Heart left ventricle (tissue), 16 donors: ENCODE measurements around the gene FAM217A. TPM values are rescaled to one million over a fixed set of nuclear protein-coding genes. Genes with fewer than 3 reads are reported as not detected.

Experiments
- ATAC-seq, 4 donors: fragments of 200-7000 bp; cut with Tn5 transposase; one replicate each; pipeline ENCODE4 v1.9.1; 2020 to 2022; ENCODE audit warnings: moderate library complexity in 4 of 4, mild to moderate bottlenecking in 3 of 4, moderate number of reproducible peaks in 1 of 4
- DNase-seq, 5 donors: peaks; one replicate each; pipeline ENCODE4 v3.0.0-alpha.2; 2020
- H3K27ac ChIP-seq, 12 donors: fragments of 200-600 bp; sonication (generic) in 4 of 12; one replicate each; pipeline versions ENCODE4 v1.5.0 to v1.8.0; 2016 to 2022; ENCODE audit warnings: mild to moderate bottlenecking in 2 of 12
- H3K27me3 ChIP-seq, 9 donors: fragments of 200-600 bp; sonication (generic) in 2 of 9; one replicate each; pipeline versions ENCODE4 v1.5.1 to v1.8.0; 2016 to 2022; ENCODE audit warnings: mild to moderate bottlenecking in 3 of 9
- H3K36me3 ChIP-seq, 9 donors: fragments of 200-600 bp; sonication (generic) in 2 of 9; one replicate each; pipeline versions ENCODE4 v1.5.0 to v1.8.0; 2018 to 2022; ENCODE audit warnings: mild to moderate bottlenecking in 2 of 9
- H3K4me1 ChIP-seq, 12 donors: fragments of 200-600 bp; sonication (generic) in 4 of 12; one replicate each; pipeline versions ENCODE4 v1.5.0 to v1.8.0; 2016 to 2022; ENCODE audit warnings: mild to moderate bottlenecking in 3 of 12
- H3K4me3 ChIP-seq, 12 donors: fragments of 200-600 bp; sonication (generic) in 4 of 12; one replicate each; pipeline versions ENCODE4 v1.5.0 to v1.8.0; 2017 to 2022; ENCODE audit warnings: mild to moderate bottlenecking in 9 of 12, moderate library complexity in 4 of 12
- H3K9me3 ChIP-seq, 12 donors: fragments of 200-600 bp; sonication (generic) in 4 of 12; one replicate each; pipeline versions ENCODE4 v1.5.0 to v1.8.0; 2016 to 2022; ENCODE audit warnings: mild to moderate bottlenecking in 1 of 12
- CTCF ChIP-seq, 12 donors: fragments of 200-600 bp; sonication (generic) in 4 of 12; IDR thresholded peaks; one replicate each; pipeline versions ENCODE4 v1.5.0 to v1.8.0; 2018 to 2022; ENCODE audit warnings: antibody characterized with exemption in 12 of 12, mild to moderate bottlenecking in 5 of 12
- POLR2A ChIP-seq, 2 donors: fragments of 450-650 bp; IDR thresholded peaks; one replicate each; pipeline ENCODE4 v1.6.1; 2017; ENCODE audit warnings: antibody characterized with exemption in 2 of 2, mild to moderate bottlenecking in 2 of 2, moderate library complexity in 2 of 2
- WGBS, 4 donors: extraction: QIAGEN DNeasy Blood & Tissue Kit in 2 of 4; methylation state at CpG; one replicate each; pipeline versions ENCODE4 v1.1.5 to v1.1.7; 2013 to 2018; 5-methylcytosine and 5-hydroxymethylcytosine counted together
- intact Hi-C, 10 donors: fragments of 100-400 bp; cut with DNase I; formaldehyde crosslinking; loops; one replicate each; pipeline versions ENCODE4 v1.11.1 to v1.14.2; 2022
- polyA plus RNA-seq, 2 donors: library from polyadenylated mRNA; stranded (reverse); fragments of 200-250 nt; gene quantifications; one replicate each; pipeline ENCODE4 v1.2.3, GENCODE V29; 2013
- total RNA-seq, 9 donors: library from RNA; depleted of rRNA in 2 of 9; stranded (reverse); fragments of >200 nt in 2 of 9; fragmentation: NEBNext Ultra II Directional in 3 of 9; extraction: Animal tissue kit (Norgen Biotek cat#: 25700) in 3 of 9; gene quantifications; one replicate each; pipeline versions ENCODE4 v1.1.0 to v1.2.4, GENCODE V29; 2016 to 2023
- donor health status: ischemic (EF 13 %, LVEDD 7.1; RV severe dilation, severe dysfunction).
- donor health status: healthy with polysubstance abuse.
- donor health status: DM: no; HTN: yes; CAD: no.
- donor health status: DM: no; HTN: no; CAD: no.
- donor health status: ischemic (EF 25% LVEDD 6.9; RV normal size, moderate dysfunction).
- donor health status: ischemic (EF 25% LVEDD 5.7; RV mildly dilated, moderate dysfunction).
- donor health status: healthy.
- donor health status: DM: yes; HTN: yes; CAD: no.
- donor health status: ischemic (EF 35%, LVEDD 5.7; RV mildly dilated, moderate dysfunction).
- donor health status: nonischemic (EF 11% LVEDD 7.7; RV severe dilation, severe dysfunction).
- donor health status: DM: yes; HTN: yes; CAD: no.
- donor health status: PGD.
- donor health status: ischemic (EF 29% LVEDD 5.4; RV normal size, mild dysfunction).
- donor health status: nonischemic (EF 23%, LVEDD 6.1; RV moderate dilation, normal function).

FAM217A gene
- total and polyA plus RNA-seq, 11 donors = not detected

GRCh38 chr6:4059115-4059777 lies 19.7 kb downstream of the FAM217A start:
- Histone ChIP-seq H3K36me3 (peaks cover 0 to 100% (median 93%) of the 10 kb centered on the region in 9 donors), H3K4me3 (no peak overlapping the region), H3K4me1 (peaks cover 0 to 13% (median 6%) of the 10 kb centered on the region in 12 donors), H3K27me3 (no peaks in the 10 kb centered on the region), H3K9me3 (no peaks in the 10 kb centered on the region), H3K27ac (no peak overlapping the region)
- no peak for DNase-seq
- ATAC-seq = no peak
- TF ChIP-seq POLR2A (IDR thresholded peaks at IDR 0.05) = no peak
- no peak for TF ChIP-seq CTCF (IDR thresholded peaks at IDR 0.05)
- intact Hi-C loops = loop anchor here in 9 of 10 donors (5.0 to 10.0 kb wide), 6 partner anchors 66 to 156 kb away; partner anchors contain the start of gene ECI2 (in 1 of the 9)
- WGBS, 4 donors = 88 to 97% (median 89%) methylated on average over 4 of the region's 4 CpGs

GRCh38 chr6:4057036-4057435 lies 21.9 kb downstream of the FAM217A start:
- peaks cover 0 to 13% (median 6%) of the 10 kb centered on the region in 12 donors for H3K4me1 ChIP-seq
- no peak for DNase-seq
- no peaks in the 10 kb centered on the region for H3K27me3 ChIP-seq
- no peak overlapping the region for H3K4me3 ChIP-seq
- no peak overlapping the region for H3K27ac ChIP-seq
- WGBS, 4 donors = 92 to 99% (median 97%) methylated on average over 2 of the region's 2 CpGs
- ATAC-seq = no peak
- intact Hi-C loops = loop anchor here in 9 of 10 donors (2.0 to 10.0 kb wide), 7 partner anchors 68 to 158 kb away; partner anchors contain the start of gene ECI2 (in 1 of the 9)
- no peaks in the 10 kb centered on the region for H3K9me3 ChIP-seq
- TF ChIP-seq POLR2A (IDR thresholded peaks at IDR 0.05) (no peak), CTCF (IDR thresholded peaks at IDR 0.05) (no peak)
- peaks cover 0 to 100% (median 93%) of the 10 kb centered on the region in 9 donors for H3K36me3 ChIP-seq

- H3K27me3 ChIP-seq = no peaks in the 10 kb centered on the region
- TF ChIP-seq CTCF (IDR thresholded peaks at IDR 0.05) (peak in 11 of 12 donors; percentile 23 to 70 (median 52)), POLR2A (IDR thresholded peaks at IDR 0.05) (no peak)
- H3K4me1 ChIP-seq = peaks cover 0 to 13% (median 6%) of the 10 kb centered on the region in 12 donors
- H3K27ac ChIP-seq = peak overlapping the region in 7 of 12 donors; percentile 0 to 35 (median 11)
- peak; percentile 80 to 91 (median 87) for ATAC-seq
- peak in 2 of 5 donors; percentile 35 to 38 for DNase-seq
- WGBS, 4 donors = 29 to 44% (median 35%) methylated on average over 2 of the region's 2 CpGs
- no peak overlapping the region for H3K4me3 ChIP-seq
- intact Hi-C loops = loop anchor here (1.0 to 10.0 kb wide), 9 partner anchors 69 to 159 kb away; partner anchors contain the start of gene ECI2 (in 1 of the 10)
- H3K36me3 ChIP-seq = peaks cover 0 to 100% (median 93%) of the 10 kb centered on the region in 9 donors
- no peaks in the 10 kb centered on the region for H3K9me3 ChIP-seq
These were observed 23.4 kb downstream of the FAM217A start for GRCh38 chr6:4055420-4056041.

- 79 to 87% (median 85%) methylated on average over 6 of the region's 6 CpGs for WGBS, 4 donors
- Histone ChIP-seq H3K36me3 (peaks cover 3 to 98% (median 96%) of the 10 kb centered on the region in 9 donors), H3K27ac (no peak overlapping the region), H3K4me3 (no peak overlapping the region), H3K4me1 (no peaks in the 10 kb centered on the region), H3K9me3 (no peaks in the 10 kb centered on the region), H3K27me3 (no peaks in the 10 kb centered on the region)
- no peak for ATAC-seq
- TF ChIP-seq CTCF (IDR thresholded peaks at IDR 0.05) = no peak
- TF ChIP-seq POLR2A (IDR thresholded peaks at IDR 0.05) = no peak
- intact Hi-C loops = no loop called here
- DNase-seq = no peak
These were observed 29.7 kb downstream of the FAM217A start for GRCh38 chr6:4049246-4049645.
